GM10248 (cell line): ENCODE measurements around the gene ADAMTSL3.

ENCODE experiments used
- CTCF ChIA-PET: fragments of 300-600 bp; sonication (Branson Sonifier 250); formaldehyde crosslinking; extraction: SDS; loops from one replicate; lab custom pipeline; 2021; ENCODE audit warnings: antibody characterized with exemption; lab: Yijun Ruan, JAX
- POLR2A ChIA-PET: fragments of 350-650 bp; sonication (Branson Sonifier 250); formaldehyde crosslinking; extraction: SDS; loops from one replicate; lab custom pipeline; 2020; ENCODE audit warnings: antibody characterized with exemption; lab: Yijun Ruan, JAX
- DNase-seq: peaks from one replicate; pipeline ENCODE4 v3.0.0; 2012; ENCODE audit errors: extremely low spot score
- CTCF ChIP-seq: IDR thresholded peaks from 2 replicates; pipeline ENCODE4 v1.5.1; 2012; ENCODE audit warnings: mild to moderate bottlenecking, low read depth; ENCODE audit errors: extremely low read depth, missing control alignments, control extremely low read depth

Gene ADAMTSL3

DNA sequence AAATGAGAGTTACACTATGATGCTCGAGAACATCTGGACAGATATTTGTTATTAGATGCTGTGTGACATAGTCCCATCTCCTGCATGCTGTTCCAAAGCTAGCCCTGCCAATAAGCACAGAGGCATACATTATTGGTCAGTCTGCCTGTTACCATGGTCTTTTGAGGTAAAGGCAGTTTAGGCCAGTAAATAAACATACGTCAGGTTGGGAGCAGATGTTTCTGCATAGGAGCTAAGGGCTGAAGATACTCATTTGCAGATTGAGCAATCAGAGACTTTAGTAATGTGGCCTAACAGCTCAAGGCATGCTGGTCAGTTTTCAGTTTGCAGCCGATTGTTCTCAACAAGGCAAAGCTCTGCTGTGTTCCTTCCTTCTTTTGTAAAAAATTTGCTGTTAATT lies 192.9 kb downstream of the ADAMTSL3 start:
- DNase-seq = no peak
- CTCF ChIA-PET = interaction anchor here (0.8 to 1.5 kb wide), 4 partner anchors 9 to 25 kb away, joined by 3 to 5 read pairs (median 4); no protein-coding TSS in a partner anchor
- no peak for TF ChIP-seq CTCF
- POLR2A ChIA-PET = no interaction called here

- ChIA-PET CTCF (interaction anchor here (1.5 kb wide), 1 partner anchor 23 kb away, joined by 3 read pairs; no protein-coding TSS in a partner anchor), POLR2A (no interaction called here)
- TF ChIP-seq CTCF = no peak
- DNase-seq = no peak
These were observed 194.6 kb downstream of the ADAMTSL3 start for GRCh38 chr15:83848315-83849050.

- CTCF ChIA-PET = interaction anchor here (1.6 kb wide), 1 partner anchor 10 kb away, joined by 4 read pairs; no protein-coding TSS in a partner anchor
- POLR2A ChIA-PET = no interaction called here
- no peak for DNase-seq
- no peak for TF ChIP-seq CTCF
These were observed 196.1 kb downstream of the ADAMTSL3 start for GRCh38 chr15:83850015-83850414.

GRCh38 chr15:83850501-83851245 lies 196.8 kb downstream of the ADAMTSL3 start:
- DNase-seq = no peak
- no peak for TF ChIP-seq CTCF
- CTCF ChIA-PET = interaction anchor here (1.6 kb wide), 1 partner anchor 9 kb away, joined by 4 read pairs; no protein-coding TSS in a partner anchor
- POLR2A ChIA-PET = no interaction called here

GRCh38 chr15:83853232-83853631 lies 199.3 kb downstream of the ADAMTSL3 start:
- no peak for TF ChIP-seq CTCF
- CTCF ChIA-PET = no interaction called here
- DNase-seq = no peak
- POLR2A ChIA-PET = no interaction called here

GRCh38 chr15:83854321-83854720 lies 200.4 kb downstream of the ADAMTSL3 start:
- POLR2A ChIA-PET = no interaction called here
- CTCF ChIA-PET = no interaction called here
- no peak for TF ChIP-seq CTCF
- DNase-seq = no peak
